Astrocyte of the cerebellum (primary cell): ENCODE results near the gene TKFC.
"Not testable (repeated sequence)": the region's sequence is repeated elsewhere in the genome, so short reads cannot be mapped to it uniquely, and the experiment has no call there.

ENCODE experiments used
- DNase-seq: peaks from one replicate; pipeline ENCODE4 v3.0.0-alpha.2; 2011; ENCODE audit warnings: low read depth
- H3K4me3 ChIP-seq: 2 replicates; pipeline ENCODE4 v1.5.1; 2011; ENCODE audit warnings: mild to moderate bottlenecking, low read depth, low read length, moderate library complexity
- in situ Hi-C: cut with HindIII; loops from 2 replicates; pipeline ENCODE4 v1.10.0; 2017; ENCODE audit warnings: low sequenced_read_pairs
- TF ChIP-seq, protein P1 (sequence below): IDR thresholded peaks from 2 replicates; pipeline ENCODE4 v1.5.1; 2012; ENCODE audit warnings: low read length, low read depth, moderate library complexity, mild to moderate bottlenecking; ENCODE audit errors: missing control alignments

TKFC gene

DNA sequence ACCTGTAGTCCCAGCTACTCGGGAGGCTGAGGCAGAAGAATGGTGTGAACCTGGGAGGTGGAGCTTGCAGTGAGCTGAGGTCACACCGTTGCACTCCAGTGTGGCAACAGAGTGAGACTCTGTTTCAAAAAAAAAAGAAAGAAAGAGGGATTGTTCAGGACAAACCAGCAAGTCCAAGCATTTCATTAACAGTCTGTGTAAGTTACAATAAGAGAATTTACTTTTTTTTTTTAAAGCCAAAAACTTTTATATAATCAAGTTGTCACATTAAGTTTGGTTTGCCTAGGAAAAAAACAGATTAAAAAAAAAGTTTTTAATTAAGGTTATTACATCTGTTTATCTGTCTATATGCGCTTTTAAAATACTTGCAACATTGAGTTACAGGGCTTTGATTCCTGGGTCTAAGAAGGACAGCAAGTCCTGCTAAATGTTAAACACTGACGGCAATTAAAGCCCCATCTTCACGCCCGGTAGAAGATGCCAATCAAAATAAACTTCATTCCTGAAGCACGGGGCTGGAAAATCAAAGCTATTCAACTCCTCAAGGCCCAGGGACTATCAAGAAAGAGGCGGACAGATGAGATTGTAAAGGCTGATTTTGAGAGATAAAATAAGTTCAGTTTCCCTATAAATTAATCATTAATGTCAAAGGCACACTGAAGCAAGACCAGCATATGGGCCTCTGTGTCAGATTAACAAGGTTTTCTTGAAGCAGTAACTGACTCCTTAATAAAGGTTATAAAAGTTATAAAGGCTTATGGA is 39.8 kb downstream of the TKFC start:
- in situ Hi-C loops: no loop called here
- no peak for DNase-seq
- H3K4me3 ChIP-seq: no peak overlapping the region
- TF ChIP-seq, protein P1, sequence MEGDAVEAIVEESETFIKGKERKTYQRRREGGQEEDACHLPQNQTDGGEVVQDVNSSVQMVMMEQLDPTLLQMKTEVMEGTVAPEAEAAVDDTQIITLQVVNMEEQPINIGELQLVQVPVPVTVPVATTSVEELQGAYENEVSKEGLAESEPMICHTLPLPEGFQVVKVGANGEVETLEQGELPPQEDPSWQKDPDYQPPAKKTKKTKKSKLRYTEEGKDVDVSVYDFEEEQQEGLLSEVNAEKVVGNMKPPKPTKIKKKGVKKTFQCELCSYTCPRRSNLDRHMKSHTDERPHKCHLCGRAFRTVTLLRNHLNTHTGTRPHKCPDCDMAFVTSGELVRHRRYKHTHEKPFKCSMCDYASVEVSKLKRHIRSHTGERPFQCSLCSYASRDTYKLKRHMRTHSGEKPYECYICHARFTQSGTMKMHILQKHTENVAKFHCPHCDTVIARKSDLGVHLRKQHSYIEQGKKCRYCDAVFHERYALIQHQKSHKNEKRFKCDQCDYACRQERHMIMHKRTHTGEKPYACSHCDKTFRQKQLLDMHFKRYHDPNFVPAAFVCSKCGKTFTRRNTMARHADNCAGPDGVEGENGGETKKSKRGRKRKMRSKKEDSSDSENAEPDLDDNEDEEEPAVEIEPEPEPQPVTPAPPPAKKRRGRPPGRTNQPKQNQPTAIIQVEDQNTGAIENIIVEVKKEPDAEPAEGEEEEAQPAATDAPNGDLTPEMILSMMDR: no peak

DNA sequence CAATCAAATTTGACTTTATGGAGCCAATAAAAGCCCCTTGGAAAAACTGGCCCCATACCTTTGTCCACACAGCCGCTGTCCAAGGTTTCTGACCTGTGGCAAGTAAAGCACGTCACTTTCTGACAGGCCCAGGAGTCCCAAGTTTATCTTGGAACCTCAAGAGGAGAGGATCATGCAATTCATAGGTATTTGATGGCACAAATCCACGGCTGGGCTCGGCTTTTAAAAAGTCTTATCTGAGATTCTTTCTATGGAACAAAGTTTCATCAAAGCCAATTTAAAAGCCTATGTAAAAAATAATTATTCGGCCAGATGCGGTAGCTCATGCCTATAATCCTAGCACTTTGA is 42.7 kb downstream of the TKFC start:
- no peak for DNase-seq
- no peak overlapping the region for H3K4me3 ChIP-seq
- TF ChIP-seq, protein P1: no peak
- in situ Hi-C loops: no loop called here

DNA sequence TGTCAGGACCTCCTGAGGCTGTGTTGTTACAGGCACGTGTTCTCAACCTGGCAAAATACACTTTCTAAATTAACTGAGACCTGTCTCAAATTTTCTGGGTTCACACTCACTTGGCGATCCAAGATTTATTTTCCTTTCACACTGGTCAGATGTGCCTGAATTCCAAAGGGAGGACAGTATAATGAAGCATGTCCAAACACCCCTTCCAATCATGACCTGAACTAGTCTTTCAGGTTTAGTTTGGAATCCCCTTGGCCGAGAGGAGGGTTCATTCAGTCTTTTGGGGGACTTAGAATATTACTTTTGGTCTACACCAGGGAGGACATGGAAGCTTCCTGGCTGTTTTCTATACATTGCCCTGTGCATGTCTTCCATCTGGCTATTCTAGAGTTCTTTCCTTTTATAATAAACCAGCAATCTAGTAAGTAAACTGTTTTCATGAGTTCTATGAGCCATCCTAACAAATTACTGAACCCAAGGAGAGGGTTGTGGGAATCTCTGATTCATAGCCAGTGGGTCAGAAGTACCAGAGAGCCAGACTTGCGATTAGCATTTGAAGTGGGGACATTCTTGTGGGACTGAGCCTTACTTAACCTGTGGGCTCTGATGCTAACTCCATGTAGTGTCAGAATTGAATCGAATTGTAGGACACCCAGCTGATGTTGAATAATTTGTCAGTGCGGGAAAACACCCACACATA is 44.6 kb downstream of the TKFC start:
- H3K4me3 ChIP-seq: no peak overlapping the region
- no peak for DNase-seq
- TF ChIP-seq, protein P1: no peak
- in situ Hi-C loops: no loop called here

DNA sequence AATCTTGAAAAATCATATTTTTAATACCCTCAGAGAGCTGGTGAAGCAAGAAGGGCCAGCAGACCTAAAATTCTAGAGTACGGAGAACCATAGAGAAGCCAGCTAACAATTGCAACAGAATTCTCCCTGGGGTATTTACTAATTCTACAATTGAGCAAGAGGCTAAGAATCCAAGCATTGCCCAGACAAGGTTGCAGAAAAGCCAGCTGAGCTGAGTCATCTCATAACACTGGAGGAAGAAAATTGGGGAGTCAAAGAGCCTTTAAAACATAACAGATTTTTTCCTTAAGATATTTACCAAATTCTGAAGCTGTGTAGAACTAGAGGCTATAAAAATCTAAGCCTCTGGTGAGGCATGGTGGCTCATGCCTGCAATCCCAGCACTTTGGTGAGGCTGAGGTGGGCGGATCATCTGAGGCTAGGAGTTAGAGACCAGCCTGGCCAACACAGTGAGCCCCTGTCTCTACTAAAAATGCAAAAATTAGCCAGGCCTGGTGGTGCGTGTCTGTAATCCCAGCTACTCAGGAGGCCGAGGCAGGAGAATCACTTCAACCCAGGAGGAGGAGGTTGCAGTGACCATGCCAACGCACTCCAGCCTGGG is 45.8 kb downstream of the TKFC start:
- H3K4me3 ChIP-seq: no peak overlapping the region
- in situ Hi-C loops: no loop called here
- DNase-seq: peak; percentile 80
- TF ChIP-seq, protein P1: no peak

DNA sequence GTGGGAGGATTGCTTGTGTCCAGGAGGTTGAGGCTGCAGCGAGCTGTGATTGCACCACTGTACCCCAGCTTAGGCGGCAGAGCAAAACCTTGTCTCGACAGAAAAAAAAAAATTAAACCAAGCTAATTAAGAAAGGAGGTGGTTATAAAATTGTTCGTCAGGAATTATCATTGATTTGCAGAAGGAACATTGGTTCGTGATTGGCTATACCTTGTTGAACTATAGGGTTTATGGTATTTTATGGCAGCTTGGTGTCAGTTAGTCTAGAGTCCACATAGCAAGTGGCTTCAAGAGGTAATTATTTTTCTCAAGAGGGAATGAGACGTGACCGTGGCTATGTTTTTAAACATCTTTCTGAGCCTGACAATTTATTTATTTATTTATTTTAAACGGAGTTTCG is 47.9 kb downstream of the TKFC start:
- TF ChIP-seq, protein P1: no peak
- no peak for DNase-seq
- in situ Hi-C loops: no loop called here

DNA sequence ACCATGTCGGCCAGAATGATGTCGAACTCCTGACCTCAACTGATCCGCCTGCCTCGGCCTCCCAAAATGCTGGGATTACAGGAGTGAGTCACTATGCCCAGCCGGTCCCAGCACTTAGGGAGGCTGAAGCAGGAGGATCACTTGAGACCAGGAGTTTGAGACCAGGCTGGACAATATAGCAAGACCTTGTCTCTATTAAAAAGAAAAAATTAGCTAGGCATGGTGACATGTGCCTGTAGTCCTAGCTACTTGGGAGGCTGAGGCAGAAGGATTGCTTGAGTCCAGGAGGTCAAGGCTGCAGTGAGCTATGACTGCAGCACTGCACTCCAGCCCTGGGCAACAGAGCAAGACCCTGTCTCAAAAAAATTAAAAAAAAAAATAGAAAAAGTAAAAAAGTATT is 50.8 kb downstream of the TKFC start:
- in situ Hi-C loops, H3K4me3 ChIP-seq, DNase-seq: not testable (repeated sequence)

More for the DNA sequence above, 47.9 kb downstream of the TKFC start:
- no peak overlapping the region for H3K4me3 ChIP-seq
